ENCODE results near the gene MYCBPAP.

The MYCBPAP gene

GRCh38 chr17:50488880-50489279 lies 19.4 kb upstream of the MYCBPAP start:
- H3K4me3 ChIP-seq (ENCODE audit: low read length), result no peak overlapping the region
- no CpG with 5 or more reads among the region's 2 CpGs for WGBS (ENCODE audit: insufficient coverage, insufficient read length)
- peaks cover 10% of the 10 kb centered on the region for H3K36me3 ChIP-seq (ENCODE audit: control insufficient read depth, insufficient read depth, low read length)
- H3K27ac ChIP-seq (ENCODE audit: low read length), result no peak overlapping the region
- H3K9me3 ChIP-seq (ENCODE audit: control insufficient read depth, insufficient read depth, low read length), result no peaks in the 10 kb centered on the region
- no peaks in the 10 kb centered on the region for H3K4me1 ChIP-seq (ENCODE audit: control insufficient read depth, insufficient read depth, low read length)
- DNase-seq (ENCODE audit: low read depth, low spot score), result no peak
- no peaks in the 10 kb centered on the region for H3K27me3 ChIP-seq (ENCODE audit: control insufficient read depth, insufficient read depth, low read length)

DNA sequence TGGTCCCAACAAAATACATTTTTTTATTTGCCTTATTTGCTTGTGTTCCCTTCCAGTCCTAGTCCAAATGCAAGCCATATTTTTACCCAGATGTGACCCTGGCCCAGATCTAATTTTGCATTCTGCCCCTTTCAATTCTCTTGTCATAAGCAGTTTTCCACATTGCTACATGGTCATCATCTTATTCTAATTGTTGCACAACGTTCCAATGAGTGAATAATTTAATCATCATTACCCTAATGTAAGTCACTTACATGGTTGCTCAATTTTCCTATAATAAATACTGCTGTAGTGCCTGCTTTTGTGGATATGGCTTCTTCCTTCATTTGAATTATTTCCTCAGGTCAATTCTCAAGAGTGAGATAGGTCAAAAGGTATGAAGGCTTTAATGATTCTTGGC lies 16.7 kb upstream of the MYCBPAP start:
- no CpG with 5 or more reads among the region's 1 CpG for WGBS (ENCODE audit: insufficient coverage, insufficient read length)
- Histone ChIP-seq H3K4me3 (ENCODE audit: low read length) (no peak overlapping the region), H3K36me3 (ENCODE audit: control insufficient read depth, insufficient read depth, low read length) (no peaks in the 10 kb centered on the region), H3K27ac (ENCODE audit: low read length) (no peak overlapping the region), H3K27me3 (ENCODE audit: control insufficient read depth, insufficient read depth, low read length) (no peaks in the 10 kb centered on the region), H3K4me1 (ENCODE audit: control insufficient read depth, insufficient read depth, low read length) (no peaks in the 10 kb centered on the region), H3K9me3 (ENCODE audit: control insufficient read depth, insufficient read depth, low read length) (no peaks in the 10 kb centered on the region)
- DNase-seq (ENCODE audit: low read depth, low spot score), result no peak

DNA sequence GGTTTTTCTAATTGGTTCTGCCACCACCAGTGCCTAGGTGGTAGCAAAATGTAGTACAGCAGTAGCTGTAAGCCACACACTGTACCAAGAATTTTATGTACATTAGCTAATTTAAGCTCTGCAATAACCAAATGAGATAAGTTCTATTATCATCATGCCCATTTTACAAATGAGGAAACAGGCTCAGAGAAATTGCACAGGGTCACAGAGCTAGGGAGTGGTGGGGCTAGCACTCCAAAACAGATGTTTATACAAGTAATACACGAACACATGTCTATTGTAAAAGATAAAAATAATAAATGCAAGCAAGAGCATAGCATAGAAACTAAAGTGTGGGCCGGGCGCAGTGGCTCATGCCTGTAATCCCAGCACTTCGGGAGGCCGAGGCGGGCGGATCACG lies 16.0 kb upstream of the MYCBPAP start:
- WGBS (ENCODE audit: insufficient coverage, insufficient read length), result no CpG with 5 or more reads among the region's 8 CpGs
- Histone ChIP-seq H3K27me3 (ENCODE audit: control insufficient read depth, insufficient read depth, low read length) (no peaks in the 10 kb centered on the region), H3K36me3 (ENCODE audit: control insufficient read depth, insufficient read depth, low read length) (no peaks in the 10 kb centered on the region), H3K4me3 (ENCODE audit: low read length) (no peak overlapping the region), H3K27ac (ENCODE audit: low read length) (no peak overlapping the region), H3K4me1 (ENCODE audit: control insufficient read depth, insufficient read depth, low read length) (no peaks in the 10 kb centered on the region), H3K9me3 (ENCODE audit: control insufficient read depth, insufficient read depth, low read length) (no peaks in the 10 kb centered on the region)
- no peak for DNase-seq (ENCODE audit: low read depth, low spot score)

GRCh38 chr17:50493744-50494143 lies 14.5 kb upstream of the MYCBPAP start:
- WGBS (ENCODE audit: insufficient coverage, insufficient read length), result no CpG with 5 or more reads among the region's 3 CpGs
- Histone ChIP-seq H3K4me1 (ENCODE audit: control insufficient read depth, insufficient read depth, low read length) (no peaks in the 10 kb centered on the region), H3K27me3 (ENCODE audit: control insufficient read depth, insufficient read depth, low read length) (no peaks in the 10 kb centered on the region), H3K9me3 (ENCODE audit: control insufficient read depth, insufficient read depth, low read length) (no peaks in the 10 kb centered on the region), H3K4me3 (ENCODE audit: low read length) (no peak overlapping the region), H3K36me3 (ENCODE audit: control insufficient read depth, insufficient read depth, low read length) (no peaks in the 10 kb centered on the region), H3K27ac (ENCODE audit: low read length) (no peak overlapping the region)
- DNase-seq (ENCODE audit: low read depth, low spot score), result no peak

GRCh38 chr17:50495217-50495823 lies 12.9 kb upstream of the MYCBPAP start:
- no CpG with 5 or more reads among the region's 8 CpGs for WGBS (ENCODE audit: insufficient coverage, insufficient read length)
- no peaks in the 10 kb centered on the region for H3K4me1 ChIP-seq (ENCODE audit: control insufficient read depth, insufficient read depth, low read length)
- H3K27ac ChIP-seq (ENCODE audit: low read length), result no peak overlapping the region
- no peak overlapping the region for H3K4me3 ChIP-seq (ENCODE audit: low read length)
- DNase-seq (ENCODE audit: low read depth, low spot score), result no peak
- no peaks in the 10 kb centered on the region for H3K36me3 ChIP-seq (ENCODE audit: control insufficient read depth, insufficient read depth, low read length)
- no peaks in the 10 kb centered on the region for H3K27me3 ChIP-seq (ENCODE audit: control insufficient read depth, insufficient read depth, low read length)
- H3K9me3 ChIP-seq (ENCODE audit: control insufficient read depth, insufficient read depth, low read length), result no peaks in the 10 kb centered on the region

DNA sequence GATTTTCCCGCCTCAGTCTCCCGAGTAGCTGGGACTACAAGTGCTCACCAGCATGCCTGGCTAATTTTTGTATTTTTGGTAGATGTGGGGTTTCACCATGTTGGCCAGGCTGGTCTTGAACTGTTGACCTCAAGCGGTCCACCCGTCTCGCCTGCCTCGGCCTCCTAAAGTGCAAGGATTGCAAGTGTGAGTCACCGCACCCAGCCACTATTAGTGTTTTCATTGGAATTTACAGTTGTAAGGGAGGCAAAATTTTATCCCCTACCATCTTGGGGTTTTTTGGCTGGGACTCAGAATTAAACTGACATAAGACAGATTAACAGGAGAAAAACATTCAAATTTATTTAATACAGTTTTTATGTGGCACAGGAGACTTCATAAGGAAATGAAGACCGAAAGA lies 12.3 kb upstream of the MYCBPAP start:
- H3K27me3 ChIP-seq (ENCODE audit: control insufficient read depth, insufficient read depth, low read length), result no peaks in the 10 kb centered on the region

GRCh38 chr17:50498021-50498874 lies 10.0 kb upstream of the MYCBPAP start:
- DNase-seq (ENCODE audit: low read depth, low spot score), result no peak
- no peaks in the 10 kb centered on the region for H3K4me1 ChIP-seq (ENCODE audit: control insufficient read depth, insufficient read depth, low read length)
- H3K4me3 ChIP-seq (ENCODE audit: low read length), result no peak overlapping the region
- no CpG with 5 or more reads among the region's 7 CpGs for WGBS (ENCODE audit: insufficient coverage, insufficient read length)
- H3K27ac ChIP-seq (ENCODE audit: low read length), result no peak overlapping the region
- H3K9me3 ChIP-seq (ENCODE audit: control insufficient read depth, insufficient read depth, low read length), result no peaks in the 10 kb centered on the region
- no peaks in the 10 kb centered on the region for H3K36me3 ChIP-seq (ENCODE audit: control insufficient read depth, insufficient read depth, low read length)
- no peaks in the 10 kb centered on the region for H3K27me3 ChIP-seq (ENCODE audit: control insufficient read depth, insufficient read depth, low read length)

More for the DNA sequence above, 12.3 kb upstream of the MYCBPAP start:
- H3K4me3 ChIP-seq (ENCODE audit: low read length), result no peak overlapping the region
- H3K36me3 ChIP-seq (ENCODE audit: control insufficient read depth, insufficient read depth, low read length), result no peaks in the 10 kb centered on the region
- H3K4me1 ChIP-seq (ENCODE audit: control insufficient read depth, insufficient read depth, low read length), result no peaks in the 10 kb centered on the region
- DNase-seq (ENCODE audit: low read depth, low spot score), result no peak
- no peaks in the 10 kb centered on the region for H3K9me3 ChIP-seq (ENCODE audit: control insufficient read depth, insufficient read depth, low read length)
- WGBS (ENCODE audit: insufficient coverage, insufficient read length), result no CpG with 5 or more reads among the region's 8 CpGs
- H3K27ac ChIP-seq (ENCODE audit: low read length), result no peak overlapping the region

GRCh38 chr17:50499270-50499669 lies 9.0 kb upstream of the MYCBPAP start:
- no peaks in the 10 kb centered on the region for H3K9me3 ChIP-seq (ENCODE audit: control insufficient read depth, insufficient read depth, low read length)
- H3K36me3 ChIP-seq (ENCODE audit: control insufficient read depth, insufficient read depth, low read length), result no peaks in the 10 kb centered on the region
- H3K27ac ChIP-seq (ENCODE audit: low read length), result no peak overlapping the region
- no peak for DNase-seq (ENCODE audit: low read depth, low spot score)
- H3K4me3 ChIP-seq (ENCODE audit: low read length), result no peak overlapping the region
- no peaks in the 10 kb centered on the region for H3K27me3 ChIP-seq (ENCODE audit: control insufficient read depth, insufficient read depth, low read length)
- H3K4me1 ChIP-seq (ENCODE audit: control insufficient read depth, insufficient read depth, low read length), result no peaks in the 10 kb centered on the region

GRCh38 chr17:50499721-50500120 lies 8.5 kb upstream of the MYCBPAP start:
- Histone ChIP-seq H3K27me3 (ENCODE audit: control insufficient read depth, insufficient read depth, low read length) (no peaks in the 10 kb centered on the region), H3K4me1 (ENCODE audit: control insufficient read depth, insufficient read depth, low read length) (no peaks in the 10 kb centered on the region), H3K36me3 (ENCODE audit: control insufficient read depth, insufficient read depth, low read length) (no peaks in the 10 kb centered on the region), H3K4me3 (ENCODE audit: low read length) (no peak overlapping the region), H3K9me3 (ENCODE audit: control insufficient read depth, insufficient read depth, low read length) (no peaks in the 10 kb centered on the region), H3K27ac (ENCODE audit: low read length) (no peak overlapping the region)
- DNase-seq (ENCODE audit: low read depth, low spot score), result no peak
- no CpG with 5 or more reads among the region's 2 CpGs for WGBS (ENCODE audit: insufficient coverage, insufficient read length)

DNA sequence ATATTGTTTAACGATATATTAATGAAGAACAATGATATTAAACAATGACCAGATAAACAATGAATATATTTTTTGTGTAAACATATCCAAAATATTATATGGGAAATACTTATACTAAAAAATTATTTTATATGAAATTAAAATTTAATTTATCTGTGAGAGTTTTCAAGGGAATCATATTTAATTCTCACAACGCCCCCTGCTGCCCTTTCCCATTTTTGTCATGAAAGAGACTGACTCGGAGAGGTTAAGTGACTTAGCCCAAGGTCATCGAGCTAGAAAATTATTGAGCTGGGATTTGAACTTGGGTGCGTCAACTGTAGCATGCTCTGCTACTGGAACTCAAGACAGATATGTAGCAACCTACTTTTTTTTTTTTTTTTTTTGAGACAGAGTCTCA lies 7.2 kb upstream of the MYCBPAP start:
- Histone ChIP-seq H3K4me3 (ENCODE audit: low read length) (no peak overlapping the region), H3K4me1 (ENCODE audit: control insufficient read depth, insufficient read depth, low read length) (no peaks in the 10 kb centered on the region), H3K36me3 (ENCODE audit: control insufficient read depth, insufficient read depth, low read length) (no peaks in the 10 kb centered on the region), H3K9me3 (ENCODE audit: control insufficient read depth, insufficient read depth, low read length) (no peaks in the 10 kb centered on the region), H3K27ac (ENCODE audit: low read length) (no peak overlapping the region), H3K27me3 (ENCODE audit: control insufficient read depth, insufficient read depth, low read length) (no peaks in the 10 kb centered on the region)
- DNase-seq (ENCODE audit: low read depth, low spot score), result no peak
- no CpG with 5 or more reads among the region's 5 CpGs for WGBS (ENCODE audit: insufficient coverage, insufficient read length)
